GM21360 (cell line): ENCODE results near the gene TRIM2.

Experiments
- ATAC-seq: cut with Tn5 transposase; IDR thresholded peaks from one replicate; pipeline ENCODE4 v1.9.1; 2021; ENCODE audit warnings: mild to moderate bottlenecking, moderate library complexity; ENCODE audit not compliant: unreplicated experiment

TRIM2 gene

DNA sequence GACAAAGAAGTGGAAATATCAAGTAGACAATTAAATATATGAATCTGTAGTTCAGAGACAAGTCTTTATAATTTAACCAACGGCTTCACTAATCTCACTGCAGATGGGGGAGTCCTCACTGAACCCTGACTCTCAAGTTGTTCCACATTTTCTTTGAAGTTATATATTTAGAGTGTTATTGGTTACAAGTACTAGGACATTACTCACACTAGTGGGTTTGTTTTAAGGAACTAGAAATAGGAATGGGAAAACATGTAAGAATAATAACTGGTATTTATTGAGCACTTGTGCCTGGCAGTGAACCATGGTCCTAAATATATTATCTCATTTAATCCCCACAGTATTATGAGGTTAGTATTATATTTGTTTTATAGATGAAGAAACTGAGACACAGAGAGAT, 162.2 kb downstream of the TRIM2 start:
- ATAC-seq = no peak

DNA sequence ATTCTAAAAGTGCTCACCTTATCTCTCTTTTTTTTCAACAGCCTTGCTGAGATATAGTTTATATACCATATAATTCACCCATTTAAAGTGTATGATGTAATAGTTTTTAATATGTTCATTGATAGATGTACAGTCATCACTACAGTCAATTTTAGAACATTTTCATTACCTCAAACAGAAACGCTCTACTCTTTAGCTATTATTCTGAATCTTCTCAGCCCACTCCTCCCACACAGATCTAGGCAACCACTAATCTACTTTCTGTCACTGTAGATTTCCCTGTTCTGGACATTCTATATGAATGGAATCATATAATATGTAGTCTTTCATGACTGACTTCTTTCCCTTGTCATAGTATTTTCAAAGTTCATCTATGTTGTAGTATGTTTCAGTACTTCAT, 162.8 kb downstream of the TRIM2 start:
- ATAC-seq = no peak

- ATAC-seq = no peak
Measured at GRCh38 chr4:153369021-153369420, 164.8 kb downstream of the TRIM2 start.

- no peak for ATAC-seq
Measured at GRCh38 chr4:153371701-153372234, 167.5 kb downstream of the TRIM2 start.

DNA sequence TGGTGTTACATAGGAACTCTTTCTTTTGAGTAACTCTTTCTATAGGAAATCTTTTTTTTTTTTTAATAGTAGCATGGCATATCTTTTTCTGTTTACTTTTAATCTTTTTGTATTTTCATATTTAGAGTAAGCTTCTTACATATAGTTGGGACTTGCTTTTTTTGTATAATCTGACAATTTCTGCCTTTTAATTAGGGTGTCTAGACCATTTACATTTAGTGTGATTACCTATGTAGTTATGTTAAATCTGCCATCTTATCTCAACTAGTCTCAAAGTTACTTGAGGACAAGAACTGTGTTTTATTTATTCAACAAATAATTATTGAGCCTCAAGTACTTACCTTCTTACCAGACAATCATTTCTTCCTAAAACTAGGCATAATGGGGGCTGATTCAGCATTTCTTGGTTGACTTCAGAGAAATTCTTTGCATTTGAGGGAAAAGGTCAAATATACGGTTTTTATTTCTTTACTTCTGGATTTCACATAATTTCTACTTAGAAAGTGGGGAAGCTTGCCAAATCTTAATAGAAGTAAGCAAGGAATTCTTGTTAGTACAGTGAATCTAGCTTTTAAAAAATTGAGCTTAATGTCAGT, 168.8 kb downstream of the TRIM2 start:
- ATAC-seq = no peak

- no peak for ATAC-seq
Measured at GRCh38 chr4:153374442-153374841, 170.2 kb downstream of the TRIM2 start.

DNA sequence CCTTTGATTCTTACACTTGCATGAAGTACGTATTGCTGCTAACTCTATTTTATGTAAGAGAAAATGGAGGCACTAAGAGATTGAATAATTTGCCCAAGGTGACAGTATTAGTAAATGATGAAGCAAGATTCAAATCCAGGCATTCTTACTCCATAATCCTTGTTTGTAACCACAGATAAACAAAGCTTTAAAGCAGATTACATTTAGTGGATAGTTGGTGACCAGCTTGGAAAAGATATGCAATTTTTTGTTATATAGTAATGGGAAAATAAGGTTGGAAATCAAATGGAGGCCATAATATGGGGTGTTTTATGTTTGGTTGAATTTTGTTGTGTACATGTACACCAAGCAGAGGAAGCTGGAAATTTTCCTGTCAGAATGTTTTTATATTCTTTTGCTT, 171.1 kb downstream of the TRIM2 start:
- no peak for ATAC-seq

GRCh38 chr4:153383131-153383530, 178.9 kb downstream of the TRIM2 start:
- ATAC-seq = no peak

DNA sequence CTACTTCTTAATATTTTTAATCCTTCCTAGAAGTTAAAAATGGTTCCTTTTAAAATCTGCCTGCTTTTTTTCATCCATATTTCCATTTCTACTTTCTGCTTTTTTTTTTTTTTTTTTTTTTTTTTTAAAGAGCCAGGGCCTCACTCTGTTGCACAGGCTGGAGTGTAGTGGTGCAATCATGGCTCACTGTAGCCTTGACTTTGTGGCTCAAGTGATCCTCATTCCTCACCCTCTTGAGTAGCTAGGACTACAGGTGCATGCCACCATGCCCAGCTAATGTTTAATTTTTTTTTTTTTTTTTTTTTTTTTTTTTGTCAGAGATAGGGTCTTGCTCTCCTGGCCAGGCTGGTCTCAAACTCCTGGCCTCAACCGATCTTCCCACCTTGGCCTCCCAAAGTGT, 179.9 kb downstream of the TRIM2 start:
- no peak for ATAC-seq

DNA sequence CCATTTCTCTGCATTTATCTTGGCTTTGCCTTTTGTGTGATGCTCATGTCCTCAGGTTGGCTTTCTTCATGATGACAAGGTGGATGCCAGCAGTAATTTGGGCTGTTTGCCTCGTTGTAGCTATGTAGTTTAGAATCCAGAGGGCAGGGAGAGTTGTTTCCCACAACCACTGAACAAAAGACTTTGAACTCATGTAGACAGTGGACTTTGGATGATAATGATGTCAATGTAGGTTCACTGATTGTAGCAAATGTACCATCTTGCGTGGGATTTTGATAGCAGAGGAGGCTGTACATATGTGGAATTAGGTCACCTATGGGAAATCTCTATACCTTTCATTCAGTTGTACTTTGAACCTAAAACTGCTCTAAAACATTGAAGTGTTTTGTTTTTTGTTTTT, 181.5 kb downstream of the TRIM2 start:
- no peak for ATAC-seq

DNA sequence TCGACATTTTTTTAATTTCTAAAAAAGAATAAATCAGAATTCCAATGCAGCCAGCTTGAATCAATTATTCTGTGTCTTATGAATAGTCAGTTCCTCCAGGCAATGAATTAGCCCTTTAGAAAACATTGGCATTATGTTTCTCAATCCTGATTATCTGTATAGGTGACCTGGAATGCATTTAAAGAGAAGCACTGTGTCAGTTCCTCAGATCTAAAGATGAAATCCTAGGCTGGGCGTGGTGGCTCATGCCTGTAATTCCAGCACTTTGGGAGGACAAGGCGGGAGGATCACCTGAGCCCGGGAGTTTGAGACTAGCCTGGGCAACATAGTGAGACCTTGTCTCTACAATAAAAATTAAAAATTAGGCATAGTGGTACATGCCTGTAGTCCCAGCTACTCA, 183.7 kb downstream of the TRIM2 start:
- ATAC-seq = no peak
